T-helper 2 cell (primary cell): ENCODE results near the gene BCLAF1.

Source experiments
- DNase-seq, 5 experiments: peaks; one replicate each; pipeline versions ENCODE4 v3.0.0 to v3.0.0-alpha.2; 2012 to 2022
- total RNA-seq, 2 donors: gene quantifications; one replicate each; lab custom pipeline; 2026; lab: John Stamatoyannopoulos, UW

Gene BCLAF1, protein sequence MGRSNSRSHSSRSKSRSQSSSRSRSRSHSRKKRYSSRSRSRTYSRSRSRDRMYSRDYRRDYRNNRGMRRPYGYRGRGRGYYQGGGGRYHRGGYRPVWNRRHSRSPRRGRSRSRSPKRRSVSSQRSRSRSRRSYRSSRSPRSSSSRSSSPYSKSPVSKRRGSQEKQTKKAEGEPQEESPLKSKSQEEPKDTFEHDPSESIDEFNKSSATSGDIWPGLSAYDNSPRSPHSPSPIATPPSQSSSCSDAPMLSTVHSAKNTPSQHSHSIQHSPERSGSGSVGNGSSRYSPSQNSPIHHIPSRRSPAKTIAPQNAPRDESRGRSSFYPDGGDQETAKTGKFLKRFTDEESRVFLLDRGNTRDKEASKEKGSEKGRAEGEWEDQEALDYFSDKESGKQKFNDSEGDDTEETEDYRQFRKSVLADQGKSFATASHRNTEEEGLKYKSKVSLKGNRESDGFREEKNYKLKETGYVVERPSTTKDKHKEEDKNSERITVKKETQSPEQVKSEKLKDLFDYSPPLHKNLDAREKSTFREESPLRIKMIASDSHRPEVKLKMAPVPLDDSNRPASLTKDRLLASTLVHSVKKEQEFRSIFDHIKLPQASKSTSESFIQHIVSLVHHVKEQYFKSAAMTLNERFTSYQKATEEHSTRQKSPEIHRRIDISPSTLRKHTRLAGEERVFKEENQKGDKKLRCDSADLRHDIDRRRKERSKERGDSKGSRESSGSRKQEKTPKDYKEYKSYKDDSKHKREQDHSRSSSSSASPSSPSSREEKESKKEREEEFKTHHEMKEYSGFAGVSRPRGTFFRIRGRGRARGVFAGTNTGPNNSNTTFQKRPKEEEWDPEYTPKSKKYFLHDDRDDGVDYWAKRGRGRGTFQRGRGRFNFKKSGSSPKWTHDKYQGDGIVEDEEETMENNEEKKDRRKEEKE
- 805 to 916 reads per million in 2 donors for total RNA-seq

DNA sequence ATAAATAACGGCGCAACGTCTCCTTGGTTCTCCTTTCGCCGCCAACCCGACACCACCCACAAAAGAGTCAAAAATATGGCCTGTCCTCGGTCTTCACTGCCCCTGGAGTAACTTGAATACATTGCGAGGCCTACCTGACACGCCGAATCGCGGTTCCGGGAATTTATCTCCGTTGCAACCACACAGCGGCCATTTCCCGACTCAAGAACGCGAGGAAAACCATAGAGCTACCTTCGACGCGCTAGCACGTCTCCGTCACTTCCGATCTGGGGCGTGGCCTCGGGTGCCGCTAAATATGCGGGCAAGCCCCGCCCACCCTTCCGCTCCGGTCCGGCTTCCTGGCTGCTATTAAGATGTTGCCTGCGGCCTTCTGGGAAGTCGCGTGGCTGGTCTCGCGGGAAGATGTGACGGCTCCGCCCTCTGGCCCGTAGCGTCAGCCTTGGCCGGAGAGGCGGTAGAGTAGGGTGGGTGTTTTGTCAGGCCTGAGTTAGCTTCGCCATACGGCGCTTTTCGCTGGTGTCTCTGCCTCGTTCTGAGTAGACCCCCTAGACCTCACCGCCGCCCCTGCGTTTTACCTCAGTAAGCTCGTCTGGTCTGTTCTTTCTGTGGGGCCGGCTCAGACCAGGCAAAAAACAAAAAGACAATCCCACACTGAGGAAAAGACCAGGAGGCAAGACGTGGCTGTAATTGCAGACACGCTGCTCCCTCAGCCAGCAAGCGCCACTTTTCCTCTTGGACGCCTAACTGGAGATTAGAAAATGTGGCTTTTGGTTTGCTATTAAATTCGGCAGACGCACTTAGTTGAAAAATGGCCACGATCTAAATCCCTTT, at the start of gene BCLAF1:
Gene BCLAF1, minus strand, starts transcription at position 268 of the 831 bp plus-strand sequence. CDS start 9,980 bp downstream, outside the sequence.
- peak; percentile 98 to 100 (median 100) for DNase-seq

DNA sequence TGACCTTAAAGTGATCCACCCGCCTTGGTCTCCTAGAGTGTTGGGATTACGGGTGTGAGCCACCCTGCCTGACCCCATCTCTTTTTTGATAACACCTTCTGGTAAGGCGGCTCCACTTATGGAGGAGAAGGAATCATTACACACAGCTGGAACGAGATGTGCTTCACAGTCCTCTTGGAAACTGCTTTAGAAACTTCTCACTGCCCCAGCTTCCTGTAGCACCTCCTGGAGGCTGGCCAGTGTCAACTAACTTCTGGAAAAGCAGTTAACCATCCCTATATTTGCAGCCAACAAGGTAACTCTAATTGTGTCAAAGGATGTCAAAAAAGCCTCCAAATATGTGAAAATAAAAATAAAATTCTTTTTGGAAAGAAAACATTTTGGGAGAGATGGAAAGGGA, 48.8 kb upstream of the BCLAF1 start:
- DNase-seq, result no peak

DNA sequence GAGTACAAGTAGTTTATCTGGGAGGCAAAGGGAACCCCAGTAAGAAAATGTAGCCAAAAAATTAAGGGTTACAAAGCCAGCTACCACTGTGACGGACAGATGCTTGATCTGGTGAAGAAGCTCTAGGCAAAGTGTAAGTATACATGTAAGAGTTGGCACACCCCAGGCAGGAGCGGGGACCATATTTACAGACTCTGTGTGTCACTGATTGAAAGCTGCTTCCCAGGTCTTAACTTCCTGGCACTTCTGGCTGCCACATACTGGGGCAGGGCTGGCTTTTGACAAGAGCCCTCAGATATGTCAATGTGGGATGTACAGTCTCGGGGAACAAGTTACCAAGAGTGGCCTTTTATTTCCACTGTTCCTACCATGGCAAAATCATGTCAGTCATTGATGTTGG, 48.0 kb upstream of the BCLAF1 start:
- DNase-seq, result no peak

DNA sequence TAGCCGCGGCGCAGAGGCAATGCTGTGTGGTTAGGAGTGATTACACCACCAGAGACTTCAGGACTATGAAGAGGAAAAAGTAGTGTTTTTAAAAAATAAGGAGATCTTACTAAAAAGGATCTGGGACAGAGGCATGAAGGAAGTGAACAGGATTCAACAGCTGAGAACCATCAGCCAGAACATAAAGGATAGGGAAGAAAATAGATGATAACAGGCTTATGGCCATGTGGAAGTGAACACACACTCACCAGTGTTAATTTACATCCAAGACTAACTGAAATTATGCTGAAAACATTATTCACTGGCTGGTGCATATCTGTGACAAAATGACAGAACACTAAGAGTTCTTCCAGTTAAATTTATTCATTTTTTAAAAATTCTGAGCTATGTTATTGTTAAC, 47.5 kb upstream of the BCLAF1 start:
- no peak for DNase-seq

DNA sequence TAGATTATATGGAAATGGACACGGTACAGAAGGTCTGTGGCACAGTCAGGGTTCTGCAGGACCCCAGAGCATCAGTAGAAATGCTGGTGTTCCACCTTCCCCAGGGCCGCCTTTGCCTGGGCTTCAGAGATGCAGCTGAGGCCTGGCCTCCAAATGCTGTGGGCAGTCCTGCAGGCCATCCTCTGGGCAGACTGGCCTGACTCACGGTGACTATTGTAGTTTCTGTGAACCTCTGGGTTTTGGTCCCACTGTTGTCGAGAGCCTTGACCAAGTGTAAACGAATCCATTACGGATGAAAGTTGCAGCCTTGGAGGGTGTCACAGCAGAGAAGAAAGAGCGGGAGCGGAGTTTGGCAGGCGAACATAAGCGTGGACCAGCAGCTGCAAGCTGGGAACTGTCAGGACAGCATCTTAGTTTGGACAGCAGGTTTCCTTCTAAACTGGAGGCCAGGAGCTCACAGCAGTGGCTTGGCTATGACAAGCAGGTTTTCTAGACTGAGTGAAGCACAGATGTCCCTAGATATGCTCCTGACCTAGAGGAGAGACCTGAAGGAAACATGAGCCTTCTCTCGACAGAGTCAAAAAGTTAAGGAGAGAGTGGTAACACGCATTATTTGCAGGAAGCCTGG, 46.2 kb upstream of the BCLAF1 start:
- DNase-seq, result no peak

DNA sequence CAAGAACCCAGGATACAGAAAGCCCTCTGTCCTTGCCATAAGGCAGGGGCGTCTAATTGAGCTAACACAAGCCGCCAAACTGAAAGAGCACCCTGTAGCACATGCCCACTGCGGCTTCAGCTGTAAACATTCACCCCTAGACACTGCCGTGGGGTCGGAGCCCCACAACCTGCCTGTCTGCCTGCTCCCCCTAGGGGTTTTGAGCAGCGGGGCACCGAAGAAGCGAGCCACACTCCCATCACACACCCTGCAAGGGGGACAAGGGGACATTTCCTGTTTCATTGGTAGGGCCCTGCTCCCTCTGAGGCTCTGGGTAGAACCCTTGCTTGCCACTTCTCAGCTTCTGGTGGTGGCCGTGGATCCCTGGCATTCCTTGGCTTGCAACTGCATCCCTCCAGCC, 45.2 kb upstream of the BCLAF1 start:
- DNase-seq, result peak in 1 of 5 experiments; percentile 7

DNA sequence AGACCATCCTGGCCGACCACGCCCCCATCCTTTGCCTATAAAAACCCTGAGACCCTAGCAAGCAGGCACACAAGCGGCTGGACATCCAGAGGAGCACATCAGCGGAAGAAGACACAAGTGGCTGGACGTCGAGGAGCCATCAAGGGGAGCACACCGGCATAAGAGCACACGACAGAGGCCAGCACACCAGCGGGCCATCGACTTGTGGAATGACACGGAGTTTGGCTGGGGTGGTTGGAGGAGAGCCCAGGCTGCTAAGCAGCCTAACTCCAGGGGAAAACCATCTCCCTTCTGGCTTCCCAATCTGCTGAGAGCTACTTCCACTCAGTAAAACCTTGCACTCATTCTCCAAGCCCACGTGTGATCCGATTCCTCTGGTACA, 44.8 kb upstream of the BCLAF1 start:
- no peak for DNase-seq

DNA sequence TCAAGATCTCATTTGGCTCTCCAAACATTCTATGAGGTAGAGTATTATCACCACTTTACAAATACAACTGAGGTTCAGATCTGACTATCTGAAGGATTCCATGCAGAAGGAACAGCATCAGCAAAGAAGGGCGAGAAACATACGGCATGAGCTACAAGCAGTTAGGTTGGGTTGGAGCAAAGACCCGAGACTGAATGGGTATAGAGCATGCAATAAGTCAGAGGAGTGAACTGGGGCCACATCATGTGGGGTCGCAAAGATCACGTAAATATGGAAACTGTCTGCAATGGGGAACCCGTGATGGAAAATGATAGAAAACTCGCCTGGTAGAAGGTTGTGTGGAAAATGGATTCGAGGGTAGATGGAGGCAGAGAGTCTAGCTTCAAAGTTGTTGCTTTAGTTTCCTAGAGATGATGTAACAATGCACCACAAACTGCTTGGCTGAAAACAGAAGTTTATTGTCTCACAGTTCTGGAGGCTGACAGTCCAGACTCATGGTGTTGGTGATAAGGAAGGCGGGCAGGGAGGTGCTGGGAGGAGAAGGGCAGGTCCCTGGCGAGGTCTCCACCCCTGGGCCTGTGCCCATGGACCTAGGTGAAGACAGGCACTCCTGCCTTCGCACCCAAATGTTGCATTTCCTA, 44.3 kb upstream of the BCLAF1 start:
- no peak for DNase-seq

DNA sequence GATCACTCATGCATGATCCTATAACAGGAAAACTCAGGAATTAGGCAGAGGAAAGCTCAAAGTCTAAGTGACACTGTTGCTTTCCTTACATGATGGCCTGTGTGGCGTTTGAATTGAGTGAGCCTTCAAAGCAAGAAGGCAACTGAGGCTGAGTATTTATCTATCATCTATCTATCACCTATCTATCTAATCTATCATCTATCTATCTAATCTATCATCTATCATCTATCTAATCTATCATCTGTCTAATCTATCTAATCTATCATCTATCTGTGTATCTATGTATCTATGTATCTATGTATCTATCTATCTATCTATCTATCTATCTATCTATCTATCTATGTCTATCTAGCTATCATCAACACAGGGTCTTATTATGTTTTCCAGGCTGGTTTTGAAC, 41.8 kb upstream of the BCLAF1 start:
- no peak for DNase-seq

DNA sequence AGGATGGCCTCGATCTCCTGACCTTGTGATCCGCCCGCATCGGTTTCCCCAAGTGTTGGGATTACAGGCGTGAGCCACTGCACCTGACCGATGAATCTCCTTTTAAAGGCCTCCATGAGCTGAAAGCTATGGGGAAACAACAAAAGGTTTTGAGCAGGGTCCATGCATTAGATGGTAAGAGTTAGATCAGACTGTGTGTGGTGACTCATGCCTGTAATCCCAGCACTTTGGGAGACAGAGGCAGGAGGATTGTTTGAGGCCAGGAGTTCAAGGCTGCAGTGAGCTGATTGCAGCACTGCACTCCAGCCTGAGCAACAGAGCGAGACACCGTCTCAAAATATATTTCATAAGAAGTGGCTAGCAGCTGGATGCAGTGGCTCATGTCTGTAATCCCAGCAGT, 41.0 kb upstream of the BCLAF1 start:
- DNase-seq, result no peak

DNA sequence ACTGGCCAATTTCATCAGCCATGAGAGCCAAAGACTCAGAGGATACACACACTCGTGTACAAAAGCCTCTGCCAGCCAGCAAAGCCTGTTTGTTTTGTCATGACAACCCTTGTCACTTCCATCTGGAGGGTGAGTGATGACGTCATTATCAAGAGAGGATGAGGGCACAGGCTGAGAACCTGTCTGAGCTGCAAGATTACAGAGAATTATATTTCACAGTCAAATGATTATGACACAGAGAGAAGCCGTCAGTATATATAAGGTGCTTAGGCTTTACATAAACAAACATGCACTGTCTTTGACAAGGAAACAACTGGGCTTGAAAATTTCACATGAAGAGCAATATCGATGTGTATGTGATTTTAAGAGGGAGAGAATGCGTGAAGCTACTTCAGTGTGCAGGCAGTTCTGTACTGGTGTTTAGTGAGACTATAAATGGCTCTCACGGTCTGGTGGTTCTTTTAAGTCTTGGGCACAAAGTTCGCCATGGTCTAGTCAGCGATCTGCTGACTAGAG, 36.5 kb upstream of the BCLAF1 start:
- peak in 1 of 5 experiments; percentile 34 for DNase-seq

DNA sequence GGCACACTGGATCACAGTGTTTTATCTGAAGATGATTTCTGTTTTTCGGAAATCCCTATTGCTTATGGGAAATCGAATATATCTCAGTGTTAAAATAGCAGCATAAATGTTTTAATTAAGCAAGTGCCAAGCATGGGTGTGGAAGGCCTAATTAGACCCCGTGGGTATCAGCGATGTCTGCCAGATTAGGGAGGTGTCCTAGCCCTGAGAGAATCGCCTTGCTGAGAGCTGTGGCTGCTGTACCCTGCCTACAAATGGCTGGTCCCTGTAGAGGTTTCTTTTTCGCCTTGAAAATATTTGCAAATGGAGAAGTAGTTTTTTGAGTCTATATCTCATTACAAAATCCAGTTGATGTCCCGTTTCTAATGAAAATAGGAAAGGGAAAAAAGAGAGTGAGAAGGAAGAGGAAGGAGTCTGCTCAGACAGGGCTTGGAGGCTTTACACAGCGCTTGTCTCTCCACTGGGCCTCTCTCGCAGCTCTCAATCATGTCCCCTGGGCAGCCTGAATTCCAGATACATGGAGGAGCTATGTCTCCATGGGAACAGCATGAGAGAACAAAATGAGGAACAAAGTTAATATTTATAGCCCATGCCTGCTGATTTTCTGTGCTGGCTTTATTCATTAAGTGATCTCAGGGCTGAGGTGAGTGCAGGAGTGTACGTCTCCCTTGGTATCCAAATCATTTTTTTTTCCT, 35.2 kb upstream of the BCLAF1 start:
- no peak for DNase-seq

DNA sequence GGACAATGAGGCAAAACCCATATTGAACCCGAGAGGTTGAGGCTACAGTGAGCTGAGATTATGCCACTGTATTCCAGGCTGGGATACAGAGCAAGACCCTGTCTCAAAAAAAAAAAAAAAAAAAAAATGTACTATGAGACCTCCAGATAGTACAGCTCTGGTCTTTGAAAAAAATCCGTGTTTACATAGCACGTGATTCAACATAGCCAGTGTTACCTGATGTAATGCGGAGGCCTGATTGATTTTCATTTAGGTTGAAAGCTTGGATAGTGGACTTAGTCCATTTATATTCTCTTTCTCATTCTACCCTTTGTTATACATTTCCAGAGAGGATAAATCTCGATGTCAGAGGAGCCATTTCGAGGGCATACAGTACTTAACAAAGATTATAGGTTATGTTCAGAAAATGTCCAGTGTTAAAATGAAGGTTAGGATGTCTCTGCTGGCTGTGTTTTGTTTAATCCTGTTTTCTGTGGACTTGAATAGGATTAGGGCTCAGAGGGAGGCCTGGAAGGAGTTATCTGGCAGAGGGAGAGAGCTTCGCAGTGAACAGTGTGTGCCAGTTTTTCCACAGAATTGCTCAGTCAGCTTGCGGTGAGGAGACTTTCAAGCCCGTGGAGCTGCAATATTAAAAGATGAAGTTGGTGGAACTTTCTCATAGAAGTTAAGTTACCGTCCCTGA, 33.9 kb upstream of the BCLAF1 start:
- DNase-seq, result no peak

DNA sequence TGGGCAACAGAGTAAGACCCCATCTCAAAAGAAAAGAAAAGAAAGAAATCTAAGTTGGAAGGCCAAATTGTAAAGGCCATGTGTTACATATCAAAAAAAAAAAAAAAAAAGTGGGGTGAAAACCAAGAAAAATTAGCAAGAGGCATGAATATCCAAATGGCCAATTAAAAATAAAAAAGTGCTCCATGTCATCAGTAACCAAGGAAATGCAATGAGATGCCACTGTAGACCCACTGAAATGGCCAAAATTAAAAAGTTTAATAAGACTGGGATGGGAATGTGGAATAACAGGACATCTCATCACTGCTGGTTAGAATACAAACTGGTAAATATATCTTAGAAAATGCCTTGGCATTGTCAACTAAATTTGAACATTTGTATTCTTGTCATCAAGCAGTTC, 30.1 kb upstream of the BCLAF1 start:
- no peak for DNase-seq

DNA sequence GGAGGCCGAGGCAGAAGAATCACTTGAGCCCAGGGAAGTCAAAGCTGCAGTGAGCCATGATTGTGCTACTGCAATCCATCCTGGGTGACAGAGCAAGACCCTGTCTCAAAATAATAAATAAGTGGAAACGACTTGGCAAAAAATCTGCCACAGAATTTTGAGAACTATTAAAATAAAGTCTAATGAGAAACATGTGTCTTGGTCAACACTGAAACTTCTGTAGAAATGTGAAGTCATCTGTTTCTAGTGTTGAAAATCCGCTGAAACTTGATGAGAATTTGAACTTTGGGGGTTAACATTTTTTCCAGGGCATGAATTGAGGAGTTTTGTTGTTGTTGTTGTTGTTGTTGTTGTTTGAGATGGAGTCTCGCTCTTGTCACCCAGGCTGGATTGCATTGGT, 29.0 kb upstream of the BCLAF1 start:
- DNase-seq, result no peak

DNA sequence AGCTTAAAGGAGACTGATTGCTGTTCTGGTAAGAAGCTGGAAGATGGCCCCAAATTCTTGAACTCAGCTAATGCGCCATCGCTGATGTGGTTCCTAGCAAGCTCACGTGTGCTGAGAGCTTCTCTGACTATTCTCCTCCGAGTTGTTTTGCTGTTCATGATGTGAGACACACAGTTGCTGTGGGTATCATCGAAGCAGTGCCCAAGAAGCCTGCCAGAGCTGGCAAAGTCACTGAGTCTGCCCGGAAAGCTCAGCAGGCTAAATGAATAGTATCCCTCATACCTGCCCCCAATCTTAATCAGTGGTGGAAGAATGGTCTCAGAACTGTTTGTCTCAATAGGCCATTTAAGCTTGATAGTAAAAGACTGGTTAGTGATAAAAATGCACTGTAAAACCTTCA, 28.3 kb upstream of the BCLAF1 start:
- DNase-seq, result no peak

DNA sequence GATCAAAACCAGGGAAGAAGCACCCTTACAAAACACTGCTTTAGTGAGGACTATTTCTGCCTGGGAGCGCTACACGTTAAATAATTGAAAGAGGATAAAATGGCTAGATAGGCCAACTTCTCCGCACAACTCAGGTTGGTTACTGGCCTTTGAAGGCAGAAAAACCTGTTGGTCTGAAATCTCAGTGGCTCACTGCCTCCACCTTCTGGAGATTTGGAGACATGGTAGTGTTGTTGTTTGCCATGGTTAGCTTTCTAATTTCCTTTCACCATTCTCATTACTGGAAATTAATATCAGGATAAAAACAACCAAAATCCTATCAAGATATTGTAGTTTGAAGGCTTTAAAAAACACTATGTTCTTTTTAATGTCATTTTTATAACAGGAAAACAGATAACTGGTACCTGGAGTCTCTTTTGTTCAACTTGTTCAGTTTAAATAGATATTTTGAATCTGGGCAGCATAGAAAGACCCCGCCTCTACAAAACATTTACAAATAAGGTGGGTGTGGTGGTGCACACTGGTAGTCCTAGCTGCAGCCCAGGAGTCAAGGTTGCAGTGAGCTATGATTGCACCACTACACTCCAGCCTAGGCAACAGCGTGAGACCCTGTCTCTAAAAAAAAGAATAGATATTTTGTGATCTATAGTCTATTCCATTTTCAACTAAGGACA, 27.5 kb upstream of the BCLAF1 start:
- peak in 4 of 5 experiments; percentile 18 to 79 (median 38) for DNase-seq

DNA sequence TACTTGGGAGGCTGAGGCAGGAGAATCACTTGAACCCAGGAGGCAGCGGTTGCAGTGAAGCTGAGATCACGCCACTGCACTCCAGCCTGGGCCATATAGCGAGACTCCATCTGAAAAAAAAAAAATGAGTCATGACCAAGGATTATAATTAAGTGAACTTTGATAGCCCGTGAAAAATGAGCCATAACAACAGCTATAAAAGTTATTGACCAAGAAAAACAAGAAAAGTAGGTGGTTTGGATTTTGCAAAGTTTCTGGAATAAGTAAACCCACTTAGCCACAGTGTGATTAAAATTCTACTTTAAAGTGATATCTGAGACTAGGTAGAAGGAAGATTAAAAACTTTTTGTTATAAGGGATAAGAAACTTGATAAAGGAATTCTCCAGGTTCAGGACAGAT, 25.9 kb upstream of the BCLAF1 start:
- no peak for DNase-seq

DNA sequence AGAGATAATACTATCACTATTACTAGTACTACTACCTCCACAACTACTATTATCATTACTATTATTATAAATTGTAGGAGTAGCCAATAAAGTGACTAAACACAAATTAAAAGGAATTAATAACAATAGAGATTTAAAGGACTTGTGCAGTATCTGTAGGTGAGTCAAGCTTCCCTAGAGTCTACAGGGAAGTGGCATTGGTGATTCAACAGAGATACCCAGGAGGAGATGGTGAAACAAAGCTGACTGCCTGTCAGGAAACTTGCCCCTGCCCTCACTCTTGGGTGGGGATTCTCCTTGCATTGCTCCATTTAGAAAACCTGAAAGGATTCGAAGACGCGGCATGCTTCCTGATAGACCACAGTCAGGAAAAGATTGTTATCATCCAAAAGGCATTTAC, 23.3 kb upstream of the BCLAF1 start:
- no peak for DNase-seq
